Measurements from ENCODE around the gene INSR.

DNA sequence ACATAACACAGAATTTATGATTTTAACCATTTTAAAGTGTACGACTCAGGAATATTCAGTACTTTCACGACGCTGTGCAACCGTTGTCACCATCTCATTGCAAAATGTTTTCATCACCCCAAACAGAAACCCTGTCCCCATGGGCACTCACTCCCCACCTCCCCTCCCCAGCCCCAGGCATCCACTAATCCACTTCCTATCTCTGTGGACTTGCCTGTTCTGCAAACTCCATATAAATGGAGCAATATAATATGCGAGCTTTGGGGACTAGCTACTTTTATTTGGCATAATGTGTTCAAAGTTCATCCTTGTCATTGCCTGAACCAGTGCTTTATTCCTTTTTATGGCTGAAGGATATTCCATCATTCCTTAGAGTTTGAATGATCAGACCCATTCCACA lies 7.3 kb upstream of the INSR start:
- TF ChIP-seq, protein P1, sequence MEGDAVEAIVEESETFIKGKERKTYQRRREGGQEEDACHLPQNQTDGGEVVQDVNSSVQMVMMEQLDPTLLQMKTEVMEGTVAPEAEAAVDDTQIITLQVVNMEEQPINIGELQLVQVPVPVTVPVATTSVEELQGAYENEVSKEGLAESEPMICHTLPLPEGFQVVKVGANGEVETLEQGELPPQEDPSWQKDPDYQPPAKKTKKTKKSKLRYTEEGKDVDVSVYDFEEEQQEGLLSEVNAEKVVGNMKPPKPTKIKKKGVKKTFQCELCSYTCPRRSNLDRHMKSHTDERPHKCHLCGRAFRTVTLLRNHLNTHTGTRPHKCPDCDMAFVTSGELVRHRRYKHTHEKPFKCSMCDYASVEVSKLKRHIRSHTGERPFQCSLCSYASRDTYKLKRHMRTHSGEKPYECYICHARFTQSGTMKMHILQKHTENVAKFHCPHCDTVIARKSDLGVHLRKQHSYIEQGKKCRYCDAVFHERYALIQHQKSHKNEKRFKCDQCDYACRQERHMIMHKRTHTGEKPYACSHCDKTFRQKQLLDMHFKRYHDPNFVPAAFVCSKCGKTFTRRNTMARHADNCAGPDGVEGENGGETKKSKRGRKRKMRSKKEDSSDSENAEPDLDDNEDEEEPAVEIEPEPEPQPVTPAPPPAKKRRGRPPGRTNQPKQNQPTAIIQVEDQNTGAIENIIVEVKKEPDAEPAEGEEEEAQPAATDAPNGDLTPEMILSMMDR (IDR thresholded peaks at IDR 0.05) = no peak
- TF ChIP-seq ZFX (IDR thresholded peaks at IDR 0.05; ENCODE audit: borderline replicate concordance) = no peak
